NCI-H2029 treated with DMSO at 0.1 percent for 48 hours (cell line): Measurements from ENCODE around the gene COL21A1.

Source experiments
- DNase-seq: peaks from one replicate; lab custom pipeline; 2025; lab: John Stamatoyannopoulos, UW

The COL21A1 gene

GRCh38 chr6:56245903-56246351, 1.5 kb downstream of the COL21A1 start:
- DNase-seq, result no peak

- no peak for DNase-seq
Observed at GRCh38 chr6:56244528-56245253, 2.7 kb downstream of the COL21A1 start.

GRCh38 chr6:56244089-56244488, 3.3 kb downstream of the COL21A1 start:
- DNase-seq, result no peak

- no peak for DNase-seq
Observed at GRCh38 chr6:56243518-56244070, 3.8 kb downstream of the COL21A1 start.

GRCh38 chr6:56242346-56242745, 5.0 kb downstream of the COL21A1 start:
- DNase-seq, result no peak

GRCh38 chr6:56241124-56241802, 6.1 kb downstream of the COL21A1 start:
- peak; percentile 83 for DNase-seq

GRCh38 chr6:56238352-56238751, 9.0 kb downstream of the COL21A1 start:
- DNase-seq, result no peak

- DNase-seq, result no peak
Observed at GRCh38 chr6:56235245-56235644, 12.1 kb downstream of the COL21A1 start.

- DNase-seq, result no peak
Observed at GRCh38 chr6:56232436-56232835, 14.9 kb downstream of the COL21A1 start.

GRCh38 chr6:56231827-56232226, 15.6 kb downstream of the COL21A1 start:
- DNase-seq, result no peak

- DNase-seq, result no peak
Observed at GRCh38 chr6:56230976-56231566, 16.3 kb downstream of the COL21A1 start.

GRCh38 chr6:56227071-56227879, 20.1 kb downstream of the COL21A1 start:
- DNase-seq, result no peak

GRCh38 chr6:56223995-56224394, 23.4 kb downstream of the COL21A1 start:
- no peak for DNase-seq

- DNase-seq, result no peak
Observed at GRCh38 chr6:56222499-56222898, 24.9 kb downstream of the COL21A1 start.

GRCh38 chr6:56220078-56220477, 27.3 kb downstream of the COL21A1 start:
- DNase-seq, result no peak

- no peak for DNase-seq
Observed at GRCh38 chr6:56214703-56215101, 32.7 kb downstream of the COL21A1 start.

- no peak for DNase-seq
Observed at GRCh38 chr6:56214041-56214702, 33.2 kb downstream of the COL21A1 start.

GRCh38 chr6:56211724-56212123, 35.7 kb downstream of the COL21A1 start:
- DNase-seq, result no peak

GRCh38 chr6:56204134-56204533, 43.2 kb downstream of the COL21A1 start:
- no peak for DNase-seq

GRCh38 chr6:56199956-56200355, 47.4 kb downstream of the COL21A1 start:
- no peak for DNase-seq

- no peak for DNase-seq
Observed at GRCh38 chr6:56193846-56194245, 53.5 kb downstream of the COL21A1 start.
